SK-N-SH treated with all-trans-retinoic acid at 6 μM for 48 hours (cell line): Measurements from ENCODE around the gene VIT.

Source experiments
- ATAC-seq: fragments of 200-7000 bp; cut with Tn5 transposase; 3 replicates; pipeline ENCODE4 v1.9.1; 2020; ENCODE audit warnings: mild to moderate bottlenecking, moderate library complexity
- ARNTL ChIP-seq: fragments of 450-650 bp; formaldehyde crosslinking; IDR thresholded peaks from 2 replicates; pipeline ENCODE4 v1.5.0; 2020; ENCODE audit warnings: low read depth, mild to moderate bottlenecking, moderate library complexity, borderline replicate concordance
- CREB5 ChIP-seq: fragments of 250-450 bp; sonication (Bioruptor Pico); IDR thresholded peaks from 2 replicates; pipeline ENCODE4 v1.5.1; 2020; ENCODE audit warnings: low read depth, mild to moderate bottlenecking, moderate library complexity
- CSDC2 ChIP-seq: fragments of 250-450 bp; sonication (Bioruptor Pico); IDR thresholded peaks from 2 replicates; pipeline ENCODE4 v1.5.0; 2020; ENCODE audit warnings: mild to moderate bottlenecking, moderate library complexity
- CSRNP3 ChIP-seq: fragments of 250-450 bp; sonication (Bioruptor Pico); IDR thresholded peaks from 2 replicates; pipeline ENCODE4 v1.5.1; 2021; ENCODE audit warnings: mild to moderate bottlenecking, moderate library complexity
- ESRRG ChIP-seq: fragments of 250-450 bp; sonication (Bioruptor Pico); IDR thresholded peaks from 2 replicates; pipeline ENCODE4 v1.6.1; 2021; ENCODE audit warnings: mild to moderate bottlenecking
- GLIS3 ChIP-seq: fragments of 250-450 bp; sonication (Bioruptor Pico); IDR thresholded peaks from 2 replicates; pipeline ENCODE4 v1.5.0; 2020; ENCODE audit warnings: mild to moderate bottlenecking, moderate library complexity
- ISL1 ChIP-seq: fragments of 250-450 bp; sonication (Bioruptor Pico); IDR thresholded peaks from 2 replicates; pipeline ENCODE4 v2.1.2; 2022; ENCODE audit warnings: mild to moderate bottlenecking, moderate library complexity
- OSR1 ChIP-seq: fragments of 250-450 bp; sonication (Bioruptor Pico); IDR thresholded peaks from 2 replicates; pipeline ENCODE4 v1.8.0; 2022; ENCODE audit warnings: moderate library complexity, mild to moderate bottlenecking, inconsistent platforms
- PATZ1 ChIP-seq: fragments of 250-450 bp; sonication (Bioruptor Pico); IDR thresholded peaks from 2 replicates; pipeline ENCODE4 v1.8.0; 2020; ENCODE audit warnings: mild to moderate bottlenecking, moderate library complexity, borderline replicate concordance
- PPARA ChIP-seq: fragments of 250-450 bp; sonication (Bioruptor Pico); IDR thresholded peaks from 2 replicates; pipeline ENCODE4 v1.5.0; 2020; ENCODE audit warnings: mild to moderate bottlenecking, borderline replicate concordance
- RARB ChIP-seq: fragments of 250-450 bp; sonication (Bioruptor Pico); IDR thresholded peaks from 2 replicates; pipeline ENCODE4 v1.8.0; 2021; ENCODE audit warnings: mild to moderate bottlenecking, moderate library complexity
- TCF4 ChIP-seq: fragments of 250-450 bp; sonication (Bioruptor Pico); IDR thresholded peaks from 2 replicates; pipeline ENCODE4 v1.8.0; 2021; ENCODE audit warnings: mild to moderate bottlenecking, moderate library complexity, borderline replicate concordance
- TOX ChIP-seq: fragments of 250-450 bp; sonication (Bioruptor Pico); IDR thresholded peaks from 2 replicates; pipeline ENCODE4 v1.8.0; 2021; ENCODE audit warnings: mild to moderate bottlenecking, moderate library complexity, borderline replicate concordance
- TSHZ2 ChIP-seq: fragments of 250-450 bp; sonication (Bioruptor Pico); IDR thresholded peaks from 2 replicates; pipeline ENCODE4 v1.5.0; 2020; ENCODE audit warnings: mild to moderate bottlenecking, moderate library complexity
- ZC3H10 ChIP-seq: fragments of 250-450 bp; sonication (Bioruptor Pico); IDR thresholded peaks from 2 replicates; pipeline ENCODE4 v1.5.1; 2021; ENCODE audit warnings: mild to moderate bottlenecking, moderate library complexity
- ZFP30 ChIP-seq: fragments of 450-650 bp; formaldehyde crosslinking; IDR thresholded peaks from 2 replicates; pipeline ENCODE4 v1.5.0; 2022; ENCODE audit warnings: mild to moderate bottlenecking, moderate library complexity
- ZNF565 ChIP-seq: fragments of 450-650 bp; formaldehyde crosslinking; conservative IDR thresholded peaks from 2 replicates; pipeline ENCODE4 v1.5.0; 2020; ENCODE audit warnings: low read depth, mild to moderate bottlenecking, moderate library complexity
- ZNF70 ChIP-seq: fragments of 450-650 bp; formaldehyde crosslinking; IDR thresholded peaks from 2 replicates; pipeline ENCODE4 v1.5.0; 2020; ENCODE audit warnings: mild to moderate bottlenecking, moderate library complexity
- ZNF8 ChIP-seq: fragments of 450-650 bp; formaldehyde crosslinking; IDR thresholded peaks from 2 replicates; pipeline ENCODE4 v1.5.0; 2020; ENCODE audit warnings: mild to moderate bottlenecking, moderate library complexity

Gene VIT

GRCh38 chr2:36834203-36834602, 137.7 kb downstream of the VIT start (continued):
- TF ChIP-seq PATZ1 (CRISPR knock-in tag), result no peak
- no peak for TF ChIP-seq ISL1 (CRISPR knock-in tag)
- no peak for TF ChIP-seq CSDC2 (CRISPR knock-in tag)
- TF ChIP-seq TOX, result no peak
- no peak for TF ChIP-seq ZNF565 (CRISPR knock-in tag)
- TF ChIP-seq CSRNP3 (CRISPR knock-in tag), result no peak
- TF ChIP-seq ZC3H10 (CRISPR knock-in tag), result no peak
- TF ChIP-seq, all 23 proteins: peak for 0

- ATAC-seq, result no peak
- TF ChIP-seq TOX (no peak), CSRNP3 (CRISPR knock-in tag) (no peak), ARNTL (CRISPR knock-in tag) (no peak), ZNF8 (no peak), OSR1 (CRISPR knock-in tag) (no peak), PPARA (CRISPR knock-in tag) (no peak), CSDC2 (CRISPR knock-in tag) (no peak), GLIS3 (CRISPR knock-in tag) (no peak), PATZ1 (CRISPR knock-in tag) (no peak), CREB5 (CRISPR knock-in tag) (no peak), ZNF565 (CRISPR knock-in tag) (no peak), ZFP30 (no peak), ESRRG (CRISPR knock-in tag) (no peak), ZNF70 (no peak), TCF4 (CRISPR knock-in tag) (no peak), RARB (CRISPR knock-in tag) (no peak)
- TF ChIP-seq, all 23 proteins: peak for 0
These were observed 138.4 kb downstream of the VIT start for GRCh38 chr2:36834731-36835524.

GRCh38 chr2:36839976-36840617, 143.6 kb downstream of the VIT start:
- TF ChIP-seq ZC3H10 (CRISPR knock-in tag), result no peak
- no peak for TF ChIP-seq TCF4 (CRISPR knock-in tag)
- ATAC-seq, result no peak

GRCh38 chr2:36843838-36844237, 147.3 kb downstream of the VIT start:
- ATAC-seq, result no peak
- TF ChIP-seq PATZ1 (CRISPR knock-in tag) (no peak), TSHZ2 (CRISPR knock-in tag) (no peak), RARB (CRISPR knock-in tag) (no peak)
